HepG2 (cell line): ENCODE measurements around the gene MUL1. TPM values are rescaled to one million over a fixed set of nuclear protein-coding genes. Genes with fewer than 3 reads are reported as not detected.
A peak's percentile ranks its signal among the peaks of the same experiment; 100 is the strongest.

Source experiments
- ARNT2 ChIP-seq: sonication (generic); formaldehyde crosslinking; IDR thresholded peaks from 2 replicates; pipeline ENCODE4 v1.8.0; 2022; ENCODE audit warnings: mild to moderate bottlenecking, low read depth, missing genetic modification reagents, moderate library complexity
- BRD4 ChIP-seq: sonication (generic); formaldehyde crosslinking; IDR thresholded peaks from 2 replicates; pipeline ENCODE4 v1.4.0; 2020; ENCODE audit warnings: missing genetic modification reagents
- EP300 ChIP-seq, 3 experiments: sonication (generic) in 1 of 3; formaldehyde crosslinking in 1 of 3; IDR thresholded peaks; 2 replicates each; pipeline versions ENCODE4 v1.5.1 to v1.6.1; 2011 to 2020; ENCODE audit warnings: low read depth in 2 of 3, low read length in 2 of 3, borderline replicate concordance in 1 of 3, improper control_type of control experiment in 1 of 3, mild to moderate bottlenecking in 1 of 3, missing genetic modification reagents in 1 of 3, moderate library complexity in 1 of 3
- HHEX ChIP-seq: IDR thresholded peaks from 2 replicates; pipeline ENCODE4 v1.6.1; 2016; ENCODE audit warnings: control low read depth
- HMG20A ChIP-seq: IDR thresholded peaks from 2 replicates; pipeline ENCODE4 v1.6.1; 2016; ENCODE audit warnings: borderline replicate concordance
- KDM3A ChIP-seq: IDR thresholded peaks from 2 replicates; pipeline ENCODE4 v1.6.1; 2018; ENCODE audit warnings: low read depth, missing compliant biosample characterization
- KDM5B ChIP-seq: sonication (generic); formaldehyde crosslinking; IDR thresholded peaks from 2 replicates; pipeline ENCODE4 v1.4.0; 2020; ENCODE audit warnings: missing genetic modification reagents, mild to moderate bottlenecking, borderline replicate concordance
- RARA ChIP-seq: IDR thresholded peaks from 2 replicates; pipeline ENCODE4 v1.6.1; 2016; ENCODE audit warnings: missing genetic modification reagents, missing compliant biosample characterization
- THYN1 ChIP-seq: sonication (generic); formaldehyde crosslinking; IDR thresholded peaks from 2 replicates; pipeline ENCODE4 v1.8.1; 2023; ENCODE audit warnings: low read depth, mild to moderate bottlenecking, moderate library complexity, missing genetic modification reagents, borderline replicate concordance
- TOPORS ChIP-seq: sonication (generic); formaldehyde crosslinking; IDR thresholded peaks from 2 replicates; pipeline ENCODE4 v1.8.0; 2023; ENCODE audit warnings: mild to moderate bottlenecking, missing genetic modification reagents
- YEATS4 ChIP-seq: sonication (generic); formaldehyde crosslinking; IDR thresholded peaks from 2 replicates; pipeline ENCODE4 v1.4.0; 2020; ENCODE audit warnings: missing genetic modification reagents, borderline replicate concordance
- ZFP82 ChIP-seq: sonication (generic); formaldehyde crosslinking; IDR thresholded peaks from 2 replicates; pipeline ENCODE4 v1.5.1; 2020; ENCODE audit warnings: mild to moderate bottlenecking, missing genetic modification reagents, borderline replicate concordance
- ZNF33B ChIP-seq: sonication (generic); formaldehyde crosslinking; IDR thresholded peaks from 2 replicates; pipeline ENCODE4 v1.5.1; 2020; ENCODE audit warnings: mild to moderate bottlenecking, missing genetic modification reagents
- ZNF484 ChIP-seq: sonication (generic); formaldehyde crosslinking; IDR thresholded peaks from 2 replicates; pipeline ENCODE4 v1.5.1; 2020; ENCODE audit warnings: mild to moderate bottlenecking, low read depth, missing genetic modification reagents, borderline replicate concordance
- polyA plus RNA-seq, 8 experiments: library from polyadenylated mRNA; depleted of rRNA in 3 of 8; stranded (reverse) in 7 of 8; unstranded in 1 of 8; fragments of >200 nt; fragmentation: Illumina TruSeq in 4 of 8; extraction: Trizol in 4 of 8; gene quantifications; 2 replicates each; pipeline versions ENCODE4 v1.2.1 to v1.2.3, GENCODE V29; 2011 to 2016; ENCODE audit warnings: low read depth in 4 of 8, missing spikeins in 1 of 8, mixed read lengths in 1 of 8; ENCODE audit not compliant: insufficient read depth in 1 of 8
- total RNA-seq, 5 experiments: library from RNA; depleted of rRNA; stranded (reverse); fragments of >200 nt; fragmentation: Illumina TruSeq; extraction: Trizol; gene quantifications; 2 replicates each; pipeline ENCODE4 v1.2.3, GENCODE V29; 2016; ENCODE audit warnings: low read depth in 1 of 5
- TF ChIP-seq, protein P1 (sequence below), 2 experiments: sonication (generic) in 1 of 2; formaldehyde crosslinking in 1 of 2; IDR thresholded peaks; 2 replicates each; pipeline versions ENCODE4 v1.4.0 to v1.6.1; 2016 to 2020; ENCODE audit warnings: borderline replicate concordance in 1 of 2, low read depth in 1 of 2, mild to moderate bottlenecking in 1 of 2, missing genetic modification reagents in 1 of 2
- TF ChIP-seq, protein P2 (sequence below), 2 experiments: sonication (generic) in 1 of 2; formaldehyde crosslinking in 1 of 2; IDR thresholded peaks; 2 replicates each; pipeline versions ENCODE4 v1.5.1 to v1.6.1; 2011 to 2020; ENCODE audit warnings: borderline replicate concordance in 1 of 2, low read depth in 1 of 2, low read length in 1 of 2, mild to moderate bottlenecking in 1 of 2, missing genetic modification reagents in 1 of 2, moderate library complexity in 1 of 2
- TF ChIP-seq, protein P3 (sequence below): sonication (generic); formaldehyde crosslinking; IDR thresholded peaks from 2 replicates; pipeline ENCODE4 v1.4.0; 2020; ENCODE audit warnings: missing genetic modification reagents, borderline replicate concordance

MUL1 gene
- total and polyA plus RNA-seq, 2 of the 13 experiments (the other 11 are each of a cell fraction or from before 2014, with no cell fraction given) = 21.5 to 26.5 TPM

DNA sequence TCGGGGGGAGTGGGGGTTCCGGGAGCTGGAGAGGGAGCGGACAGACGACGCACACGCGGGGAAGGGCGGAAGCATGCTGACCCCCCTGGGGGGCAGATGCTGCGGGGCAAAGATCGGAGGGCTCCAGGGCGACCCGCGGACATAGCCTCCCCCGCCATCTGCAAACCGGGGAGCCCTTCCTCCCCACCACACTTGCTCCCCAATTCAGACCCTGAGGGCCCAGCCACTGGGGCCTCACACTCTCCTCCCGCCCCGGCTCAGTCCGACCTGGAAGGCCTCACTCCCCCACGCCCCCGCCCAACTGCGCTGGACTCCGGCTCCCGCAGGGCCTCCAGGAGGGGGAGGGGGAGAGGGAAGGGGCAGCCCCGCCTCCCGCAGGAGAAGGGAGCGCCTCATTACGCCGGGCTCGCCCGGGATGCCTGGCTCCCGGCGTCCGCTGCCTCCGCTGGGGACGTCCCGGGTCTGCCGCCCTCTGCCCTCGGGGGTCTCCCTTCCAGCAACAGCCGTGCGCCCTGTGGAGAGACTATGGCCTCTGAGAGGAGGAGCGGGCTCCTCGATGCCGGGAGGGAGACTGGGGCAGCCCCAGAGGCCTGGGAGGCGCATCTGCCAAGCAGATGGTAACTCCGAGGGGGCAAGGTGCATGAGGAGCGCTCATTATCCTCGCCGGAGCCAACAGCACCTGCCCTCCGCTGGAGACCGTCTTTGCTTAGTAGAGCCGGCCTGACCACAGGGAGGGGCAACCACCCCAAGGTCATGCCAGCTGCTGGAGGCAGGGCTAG, 21.3 kb downstream of the MUL1 start (continued):
- TF ChIP-seq EP300 (IDR thresholded peaks at IDR 0.05; ENCODE audit: low read depth in 2 of 2, low read length in 2 of 2) (peak in 1 of 2 experiments; percentile 68; a peak in 1 of 4 replicates), EP300 (CRISPR knock-in tag; IDR thresholded peaks at IDR 0.05; ENCODE audit: borderline replicate concordance) (no peak; the same call in 1 of the 2 replicates), ZFP82 (CRISPR knock-in tag) (no peak), ZNF484 (0 out of 2 replicates have a peak, but pooled peaks have one; percentile 46), KDM5B (CRISPR knock-in tag) (peak; percentile 69), KDM3A (CRISPR knock-in tag) (peak; percentile 86; the same call in 1 of the 2 replicates), HMG20A (peak; percentile 41), YEATS4 (CRISPR knock-in tag) (peak; percentile 90), THYN1 (CRISPR knock-in tag) (peak; percentile 82; the same call in 1 of the 2 replicates), BRD4 (0 out of 2 replicates have a peak, but pooled peaks have one; percentile 18), TOPORS (peak; percentile 88), HHEX (CRISPR knock-in tag) (no peak), RARA (CRISPR knock-in tag) (peak; percentile 35), ARNT2 (CRISPR knock-in tag) (peak; percentile 69; the same call in 1 of the 2 replicates), ZNF33B (peak; percentile 64; the same call in 1 of the 2 replicates)
- TF ChIP-seq, protein P1, sequence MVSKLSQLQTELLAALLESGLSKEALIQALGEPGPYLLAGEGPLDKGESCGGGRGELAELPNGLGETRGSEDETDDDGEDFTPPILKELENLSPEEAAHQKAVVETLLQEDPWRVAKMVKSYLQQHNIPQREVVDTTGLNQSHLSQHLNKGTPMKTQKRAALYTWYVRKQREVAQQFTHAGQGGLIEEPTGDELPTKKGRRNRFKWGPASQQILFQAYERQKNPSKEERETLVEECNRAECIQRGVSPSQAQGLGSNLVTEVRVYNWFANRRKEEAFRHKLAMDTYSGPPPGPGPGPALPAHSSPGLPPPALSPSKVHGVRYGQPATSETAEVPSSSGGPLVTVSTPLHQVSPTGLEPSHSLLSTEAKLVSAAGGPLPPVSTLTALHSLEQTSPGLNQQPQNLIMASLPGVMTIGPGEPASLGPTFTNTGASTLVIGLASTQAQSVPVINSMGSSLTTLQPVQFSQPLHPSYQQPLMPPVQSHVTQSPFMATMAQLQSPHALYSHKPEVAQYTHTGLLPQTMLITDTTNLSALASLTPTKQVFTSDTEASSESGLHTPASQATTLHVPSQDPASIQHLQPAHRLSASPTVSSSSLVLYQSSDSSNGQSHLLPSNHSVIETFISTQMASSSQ (IDR thresholded peaks at IDR 0.05; ENCODE audit: low read depth) = 0 out of 2 replicates have a peak, but pooled peaks have one; percentile 22
- TF ChIP-seq, protein P1 (CRISPR knock-in tag; IDR thresholded peaks at IDR 0.05; ENCODE audit: borderline replicate concordance) = peak; percentile 82; the same call in 1 of the 2 replicates
- TF ChIP-seq, protein P2, sequence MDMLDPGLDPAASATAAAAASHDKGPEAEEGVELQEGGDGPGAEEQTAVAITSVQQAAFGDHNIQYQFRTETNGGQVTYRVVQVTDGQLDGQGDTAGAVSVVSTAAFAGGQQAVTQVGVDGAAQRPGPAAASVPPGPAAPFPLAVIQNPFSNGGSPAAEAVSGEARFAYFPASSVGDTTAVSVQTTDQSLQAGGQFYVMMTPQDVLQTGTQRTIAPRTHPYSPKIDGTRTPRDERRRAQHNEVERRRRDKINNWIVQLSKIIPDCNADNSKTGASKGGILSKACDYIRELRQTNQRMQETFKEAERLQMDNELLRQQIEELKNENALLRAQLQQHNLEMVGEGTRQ (IDR thresholded peaks at IDR 0.05; ENCODE audit: low read depth, low read length) = no peak
- TF ChIP-seq, protein P2 (CRISPR knock-in tag; IDR thresholded peaks at IDR 0.05; ENCODE audit: borderline replicate concordance) = no peak
- TF ChIP-seq, protein P3, sequence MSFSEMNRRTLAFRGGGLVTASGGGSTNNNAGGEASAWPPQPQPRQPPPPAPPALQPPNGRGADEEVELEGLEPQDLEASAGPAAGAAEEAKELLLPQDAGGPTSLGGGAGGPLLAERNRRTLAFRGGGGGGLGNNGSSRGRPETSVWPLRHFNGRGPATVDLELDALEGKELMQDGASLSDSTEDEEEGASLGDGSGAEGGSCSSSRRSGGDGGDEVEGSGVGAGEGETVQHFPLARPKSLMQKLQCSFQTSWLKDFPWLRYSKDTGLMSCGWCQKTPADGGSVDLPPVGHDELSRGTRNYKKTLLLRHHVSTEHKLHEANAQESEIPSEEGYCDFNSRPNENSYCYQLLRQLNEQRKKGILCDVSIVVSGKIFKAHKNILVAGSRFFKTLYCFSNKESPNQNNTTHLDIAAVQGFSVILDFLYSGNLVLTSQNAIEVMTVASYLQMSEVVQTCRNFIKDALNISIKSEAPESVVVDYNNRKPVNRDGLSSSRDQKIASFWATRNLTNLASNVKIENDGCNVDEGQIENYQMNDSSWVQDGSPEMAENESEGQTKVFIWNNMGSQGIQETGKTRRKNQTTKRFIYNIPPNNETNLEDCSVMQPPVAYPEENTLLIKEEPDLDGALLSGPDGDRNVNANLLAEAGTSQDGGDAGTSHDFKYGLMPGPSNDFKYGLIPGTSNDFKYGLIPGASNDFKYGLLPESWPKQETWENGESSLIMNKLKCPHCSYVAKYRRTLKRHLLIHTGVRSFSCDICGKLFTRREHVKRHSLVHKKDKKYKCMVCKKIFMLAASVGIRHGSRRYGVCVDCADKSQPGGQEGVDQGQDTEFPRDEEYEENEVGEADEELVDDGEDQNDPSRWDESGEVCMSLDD (CRISPR knock-in tag) = peak; percentile 83
